K562 (cell line): ENCODE measurements around the gene MOB3C. TPM values are rescaled to one million over a fixed set of nuclear protein-coding genes. Genes with fewer than 3 reads are reported as not detected.
A peak's percentile ranks its signal among the peaks of the same experiment; 100 is the strongest.

ENCODE experiments used
- ATAC-seq: fragments of 200-7000 bp; cut with Tn5 transposase; 3 replicates; pipeline ENCODE4 v1.9.1; 2020; ENCODE audit warnings: moderate library complexity
- BruUV-seq: library from RNA; stranded (reverse); fragments of 400-500 nt; replicated peaks from 2 replicates; lab custom pipeline; 2021; lab: Mats Ljungman, UMichigan
- CTCF ChIA-PET: fragments of 300-600 bp; formaldehyde crosslinking; extraction: SDS; loops from one replicate; lab custom pipeline; 2021; ENCODE audit warnings: low intra/inter-chr PET ratio; lab: Yijun Ruan, JAX
- POLR2A ChIA-PET: fragments of 300-600, 350-650 bp; sonication (Branson Sonifier 250); formaldehyde crosslinking; extraction: SDS; loops from one replicate; lab custom pipeline; 2021; ENCODE audit warnings: antibody characterized with exemption, inconsistent platforms; lab: Yijun Ruan, JAX
- DNase-seq, 4 experiments: peaks; one replicate each; pipeline versions ENCODE4 v3.0.0 to v3.0.0-alpha.2; 2011 to 2018; ENCODE audit warnings: low spot score in 3 of 4, mixed read lengths in 3 of 4; ENCODE audit errors: extremely low read depth in 1 of 4
- FAIRE-seq: peaks from 2 replicates; lab custom pipeline; 2011; peaks lifted over from hg19 to GRCh38; lab: Jason Lieb, UNC
- H2AFZ ChIP-seq: 2 replicates; pipeline ENCODE4 v1.6.0; 2011; ENCODE audit warnings: low read depth, low read length, control low read depth, inconsistent platforms
- H3K27ac ChIP-seq: fragments of 200-600 bp; 3 replicates; pipeline ENCODE4 v1.8.0; 2011; ENCODE audit warnings: low read depth, mild to moderate bottlenecking, control low read depth, inconsistent platforms, low read length, moderate library complexity, mixed read lengths; ENCODE audit errors: extremely low read depth
- H3K27me3 ChIP-seq, 2 experiments: fragments of 300-600 bp in 1 of 2; 2 replicates in 1 of 2; 3 replicates in 1 of 2; pipeline versions ENCODE4 v1.6.0 to v1.8.0; 2011; ENCODE audit warnings: inconsistent platforms in 2 of 2, low read length in 2 of 2, mild to moderate bottlenecking in 1 of 2, mixed read lengths in 1 of 2, moderate library complexity in 1 of 2; ENCODE audit not compliant: control insufficient read depth in 2 of 2, insufficient read depth in 2 of 2
- H3K36me3 ChIP-seq: fragments of 300-600 bp; 3 replicates; pipeline ENCODE4 v1.8.0; 2011; ENCODE audit warnings: mild to moderate bottlenecking, low read length, inconsistent platforms; ENCODE audit not compliant: control insufficient read depth, insufficient read depth
- H3K4me1 ChIP-seq, 2 experiments: fragments of 200-600 bp in 1 of 2; replicated peaks in 1 of 2; 2 replicates in 1 of 2; 3 replicates in 1 of 2; pipeline versions ENCODE4 v1.5.1 to v1.8.0; 2011; ENCODE audit warnings: inconsistent platforms in 2 of 2, low read length in 2 of 2, mild to moderate bottlenecking in 1 of 2, mixed read lengths in 1 of 2, moderate library complexity in 1 of 2; ENCODE audit not compliant: control insufficient read depth in 2 of 2, insufficient read depth in 2 of 2
- H3K4me2 ChIP-seq: 2 replicates; pipeline ENCODE4 v1.6.1; 2011; ENCODE audit warnings: low read length, control low read depth, inconsistent platforms, mixed read lengths; ENCODE audit not compliant: insufficient read depth
- H3K4me3 ChIP-seq: fragments of 200-600 bp; sonication (generic), shearing (Covaris generic); 2 replicates; pipeline ENCODE4 v1.5.1; 2016; ENCODE audit warnings: control low read depth, inconsistent platforms
- H3K79me2 ChIP-seq: fragments of 200-600 bp; 3 replicates; pipeline ENCODE4 v1.8.0; 2011; ENCODE audit warnings: low read length, inconsistent platforms; ENCODE audit not compliant: control insufficient read depth, insufficient read depth
- H3K9ac ChIP-seq, 2 experiments: 2 replicates each; pipeline versions ENCODE4 v1.6.0 to v1.6.1; 2011; ENCODE audit warnings: low read depth in 2 of 2, low read length in 2 of 2, control low read depth in 1 of 2, inconsistent platforms in 1 of 2, mild to moderate bottlenecking in 1 of 2, mixed read lengths in 1 of 2; ENCODE audit not compliant: insufficient read depth in 1 of 2
- H3K9me1 ChIP-seq: one replicate; pipeline ENCODE4 v1.6.0; 2011; ENCODE audit warnings: inconsistent platforms, mild to moderate bottlenecking, low read length, moderate library complexity; ENCODE audit not compliant: control insufficient read depth, insufficient read depth
- H3K9me3 ChIP-seq: replicated peaks from 2 replicates; pipeline ENCODE4 v1.5.1; 2011; ENCODE audit warnings: low read depth, low read length, inconsistent platforms; ENCODE audit not compliant: control insufficient read depth, insufficient read depth
- H4K20me1 ChIP-seq: replicated peaks from 2 replicates; pipeline ENCODE4 v1.6.1; 2011; ENCODE audit warnings: low read length, inconsistent platforms, mixed read lengths; ENCODE audit not compliant: control insufficient read depth, insufficient read depth
- ARID2 ChIP-seq: fragments of 450-650 bp; IDR thresholded peaks from 2 replicates; pipeline ENCODE4 v1.6.1; 2017; ENCODE audit warnings: antibody characterized with exemption, mild to moderate bottlenecking
- CREB1 ChIP-seq, 2 experiments: sonication (generic) in 1 of 2; formaldehyde crosslinking in 1 of 2; IDR thresholded peaks; 2 replicates each; pipeline versions ENCODE4 v1.6.1 to v1.8.0; 2012 to 2022; ENCODE audit warnings: inconsistent platforms in 1 of 2, mild to moderate bottlenecking in 1 of 2, missing genetic modification reagents in 1 of 2, moderate library complexity in 1 of 2
- DPF2 ChIP-seq: fragments of 450-650 bp; IDR thresholded peaks from 2 replicates; pipeline ENCODE4 v1.6.1; 2016
- KLF1 ChIP-seq: fragments of 450-650 bp; IDR thresholded peaks from 2 replicates; pipeline ENCODE4 v1.6.1; 2016; ENCODE audit warnings: missing genetic modification characterization, missing compliant biosample characterization
- MXI1 ChIP-seq: IDR thresholded peaks from 2 replicates; pipeline ENCODE4 v1.6.1; 2011; ENCODE audit warnings: low read depth, mild to moderate bottlenecking, improper control_type of control experiment, low read length
- SRF ChIP-seq, 2 experiments: fragments of 250-450, 450-650 bp in 1 of 2; sonication (Bioruptor Pico) in 1 of 2; sonication (generic) in 1 of 2; formaldehyde crosslinking; IDR thresholded peaks; 2 replicates each; pipeline versions ENCODE4 v1.5.0 to v1.5.1; 2020 to 2022; ENCODE audit warnings: mild to moderate bottlenecking in 1 of 2, missing genetic modification reagents in 1 of 2
- WHSC1 ChIP-seq: IDR thresholded peaks from one replicate; pipeline ENCODE4 v1.6.1; 2012; ENCODE audit warnings: low read length, control low read depth, inconsistent platforms
- WGBS: fragments of 100-300 bp; shearing (Covaris generic); methylation state at CpG from one replicate; pipeline ENCODE4 v1.1.6; 2016; ENCODE audit warnings: low coverage, mixed read lengths; ENCODE audit not compliant: insufficient coverage; ENCODE audit errors: missing lambda C conversion rate; 5-methylcytosine and 5-hydroxymethylcytosine counted together
- in situ Hi-C: fragments of 300-500 bp; cut with MboI; formaldehyde crosslinking; loops from 4 replicates; pipeline ENCODE4 v1.15.0; 2018; ENCODE audit warnings: inconsistent platforms, mixed read lengths
- intact Hi-C: fragments of 100-400 bp; cut with micrococcal nuclease; formaldehyde crosslinking; loops from 2 replicates; pipeline ENCODE4 v1.14.2; 2022
- polyA plus RNA-seq, 8 experiments: library from polyadenylated mRNA; depleted of rRNA in 4 of 8; stranded (reverse) in 5 of 8; unstranded in 3 of 8; fragments of >200 nt; fragmentation: Nextera tagmentation in 2 of 8; fragmentation: Illumina TruSeq in 1 of 8; extraction: Ambion mirVana in 2 of 8; extraction: Trizol in 1 of 8; gene quantifications; 2 replicates each; pipeline versions ENCODE4 v1.2.1 to v1.2.3, GENCODE V29; 2011 to 2014; ENCODE audit warnings: inconsistent platforms in 1 of 8, missing spikeins in 1 of 8
- total RNA-seq, 7 experiments: library from RNA; depleted of rRNA in 6 of 7; stranded (reverse); fragments of >200 nt in 6 of 7; fragmentation: Illumina TruSeq in 2 of 7; extraction: Trizol in 2 of 7; gene quantifications; 2 replicates each; pipeline versions ENCODE4 v1.2.1 to v1.2.3, GENCODE V29; 2011 to 2021; ENCODE audit warnings: low replicate concordance in 1 of 7
- TF ChIP-seq, protein P1 (sequence below): sonication (generic); formaldehyde crosslinking; IDR thresholded peaks from 2 replicates; pipeline ENCODE4 v1.8.0; 2023; ENCODE audit warnings: mild to moderate bottlenecking, missing genetic modification reagents
- TF ChIP-seq, protein P2 (sequence below): fragments of 250-450 bp; sonication (Bioruptor Pico); IDR thresholded peaks from 2 replicates; pipeline ENCODE4 v1.8.0; 2022; ENCODE audit warnings: moderate library complexity, mild to moderate bottlenecking, inconsistent platforms
- TF ChIP-seq, protein P3 (sequence below): sonication (generic); formaldehyde crosslinking; IDR thresholded peaks from 2 replicates; pipeline ENCODE4 v1.8.0; 2022; ENCODE audit warnings: mild to moderate bottlenecking, missing genetic modification reagents

Gene MOB3C
- total and polyA plus RNA-seq, 9 of the 15 experiments (the other 6 are each of a cell fraction or from before 2014, with no cell fraction given) = 1.0 to 7.5 (median 3.7) TPM

GRCh38 chr1:46605232-46605631 lies 11.4 kb downstream of the MOB3C start:
- Histone ChIP-seq H3K4me1 (peaks cover 6 to 18% of the 10 kb centered on the region in 2 experiments), H3K4me3 (no peak overlapping the region), H2AFZ (no peak overlapping the region; the same call in 1 of the 2 replicates), H3K27ac (no peak overlapping the region), H4K20me1 (no peaks in the 10 kb centered on the region), H3K79me2 (peaks cover 14% of the 10 kb centered on the region), H3K9me1 (no peaks in the 10 kb centered on the region), H3K9me3 (no peaks in the 10 kb centered on the region), H3K9ac (no peak overlapping the region), H3K4me2 (0 out of 2 replicates have a peak overlapping the region, but pooled peaks have one; percentile 91), H3K27me3 (no peaks in the 10 kb centered on the region), H3K36me3 (peaks cover 6% of the 10 kb centered on the region; the same call in 2 of the 3 replicates)
- WGBS = 100% methylated on average over 1 of the region's 2 CpGs
- TF ChIP-seq, protein P1, sequence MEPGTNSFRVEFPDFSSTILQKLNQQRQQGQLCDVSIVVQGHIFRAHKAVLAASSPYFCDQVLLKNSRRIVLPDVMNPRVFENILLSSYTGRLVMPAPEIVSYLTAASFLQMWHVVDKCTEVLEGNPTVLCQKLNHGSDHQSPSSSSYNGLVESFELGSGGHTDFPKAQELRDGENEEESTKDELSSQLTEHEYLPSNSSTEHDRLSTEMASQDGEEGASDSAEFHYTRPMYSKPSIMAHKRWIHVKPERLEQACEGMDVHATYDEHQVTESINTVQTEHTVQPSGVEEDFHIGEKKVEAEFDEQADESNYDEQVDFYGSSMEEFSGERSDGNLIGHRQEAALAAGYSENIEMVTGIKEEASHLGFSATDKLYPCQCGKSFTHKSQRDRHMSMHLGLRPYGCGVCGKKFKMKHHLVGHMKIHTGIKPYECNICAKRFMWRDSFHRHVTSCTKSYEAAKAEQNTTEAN (CRISPR knock-in tag) = no peak
- TF ChIP-seq CREB1 (IDR thresholded peaks at IDR 0.05) (no peak), CREB1 (CRISPR knock-in tag; IDR thresholded peaks at IDR 0.05) (no peak), KLF1 (tag) (no peak), DPF2 (no peak), SRF (CRISPR knock-in tag; IDR thresholded peaks at IDR 0.05) (no peak), ARID2 (no peak), WHSC1 (no peak), MXI1 (no peak)
- TF ChIP-seq, protein P2, sequence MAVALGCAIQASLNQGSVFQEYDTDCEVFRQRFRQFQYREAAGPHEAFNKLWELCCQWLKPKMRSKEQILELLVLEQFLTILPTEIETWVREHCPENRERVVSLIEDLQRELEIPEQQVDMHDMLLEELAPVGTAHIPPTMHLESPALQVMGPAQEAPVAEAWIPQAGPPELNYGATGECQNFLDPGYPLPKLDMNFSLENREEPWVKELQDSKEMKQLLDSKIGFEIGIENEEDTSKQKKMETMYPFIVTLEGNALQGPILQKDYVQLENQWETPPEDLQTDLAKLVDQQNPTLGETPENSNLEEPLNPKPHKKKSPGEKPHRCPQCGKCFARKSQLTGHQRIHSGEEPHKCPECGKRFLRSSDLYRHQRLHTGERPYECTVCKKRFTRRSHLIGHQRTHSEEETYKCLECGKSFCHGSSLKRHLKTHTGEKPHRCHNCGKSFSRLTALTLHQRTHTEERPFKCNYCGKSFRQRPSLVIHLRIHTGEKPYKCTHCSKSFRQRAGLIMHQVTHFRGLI = no peak
- TF ChIP-seq, protein P3, sequence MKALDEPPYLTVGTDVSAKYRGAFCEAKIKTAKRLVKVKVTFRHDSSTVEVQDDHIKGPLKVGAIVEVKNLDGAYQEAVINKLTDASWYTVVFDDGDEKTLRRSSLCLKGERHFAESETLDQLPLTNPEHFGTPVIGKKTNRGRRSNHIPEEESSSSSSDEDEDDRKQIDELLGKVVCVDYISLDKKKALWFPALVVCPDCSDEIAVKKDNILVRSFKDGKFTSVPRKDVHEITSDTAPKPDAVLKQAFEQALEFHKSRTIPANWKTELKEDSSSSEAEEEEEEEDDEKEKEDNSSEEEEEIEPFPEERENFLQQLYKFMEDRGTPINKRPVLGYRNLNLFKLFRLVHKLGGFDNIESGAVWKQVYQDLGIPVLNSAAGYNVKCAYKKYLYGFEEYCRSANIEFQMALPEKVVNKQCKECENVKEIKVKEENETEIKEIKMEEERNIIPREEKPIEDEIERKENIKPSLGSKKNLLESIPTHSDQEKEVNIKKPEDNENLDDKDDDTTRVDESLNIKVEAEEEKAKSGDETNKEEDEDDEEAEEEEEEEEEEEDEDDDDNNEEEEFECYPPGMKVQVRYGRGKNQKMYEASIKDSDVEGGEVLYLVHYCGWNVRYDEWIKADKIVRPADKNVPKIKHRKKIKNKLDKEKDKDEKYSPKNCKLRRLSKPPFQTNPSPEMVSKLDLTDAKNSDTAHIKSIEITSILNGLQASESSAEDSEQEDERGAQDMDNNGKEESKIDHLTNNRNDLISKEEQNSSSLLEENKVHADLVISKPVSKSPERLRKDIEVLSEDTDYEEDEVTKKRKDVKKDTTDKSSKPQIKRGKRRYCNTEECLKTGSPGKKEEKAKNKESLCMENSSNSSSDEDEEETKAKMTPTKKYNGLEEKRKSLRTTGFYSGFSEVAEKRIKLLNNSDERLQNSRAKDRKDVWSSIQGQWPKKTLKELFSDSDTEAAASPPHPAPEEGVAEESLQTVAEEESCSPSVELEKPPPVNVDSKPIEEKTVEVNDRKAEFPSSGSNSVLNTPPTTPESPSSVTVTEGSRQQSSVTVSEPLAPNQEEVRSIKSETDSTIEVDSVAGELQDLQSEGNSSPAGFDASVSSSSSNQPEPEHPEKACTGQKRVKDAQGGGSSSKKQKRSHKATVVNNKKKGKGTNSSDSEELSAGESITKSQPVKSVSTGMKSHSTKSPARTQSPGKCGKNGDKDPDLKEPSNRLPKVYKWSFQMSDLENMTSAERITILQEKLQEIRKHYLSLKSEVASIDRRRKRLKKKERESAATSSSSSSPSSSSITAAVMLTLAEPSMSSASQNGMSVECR (CRISPR knock-in tag) = no peak
- DNase-seq (no peak), FAIRE-seq (no peak), ATAC-seq (no peak)
- POLR2A ChIA-PET = interaction anchor here (0.6 to 4.1 kb wide), 9 partner anchors 9 to 88 kb away, joined by 3 to 38 read pairs (median 4); partner anchors contain the start of gene MOB3C
- CTCF ChIA-PET = no interaction called here
- intact Hi-C loops (no loop called here), in situ Hi-C loops (no loop called here)
- no TSS peak for BruUV-seq
